NCI-H187 (cell line): ENCODE measurements around the gene ITCH.

Experiments used
- DNase-seq, 2 experiments: peaks; one replicate each; lab custom pipeline; 2025; lab: John Stamatoyannopoulos, UW

ITCH gene

DNA sequence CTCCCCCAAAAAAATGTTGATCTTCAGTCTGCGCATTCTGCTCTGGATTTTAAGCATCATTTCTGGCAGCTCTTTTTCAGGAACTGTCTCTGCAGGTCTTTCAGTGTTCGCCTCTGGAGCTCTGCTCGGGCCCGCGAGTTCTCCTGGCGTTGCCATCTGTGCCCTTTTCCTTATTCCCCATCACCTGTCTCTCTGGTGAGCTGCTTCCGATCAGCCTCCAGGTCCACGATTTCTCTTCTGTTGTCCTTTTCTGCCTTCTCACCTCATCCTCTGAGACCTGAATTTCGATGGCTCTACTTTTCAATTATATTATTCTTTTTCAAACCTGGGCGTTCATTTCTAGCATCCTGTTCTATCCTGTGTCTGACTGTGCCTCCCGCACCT is 194.9 kb downstream of the ITCH start:
- no peak for DNase-seq

- peak; percentile 72 to 78 for DNase-seq
Measured at GRCh38 chr20:34558320-34559218, 195.5 kb downstream of the ITCH start, which contains the start of gene MAP1LC3A. TSS of gene MAP1LC3A (plus strand) at chr20:34558718. CDS start at chr20:34558869, 151 bp downstream.

- no peak for DNase-seq
Measured at GRCh38 chr20:34559311-34560140, 196.5 kb downstream of the ITCH start.

DNA sequence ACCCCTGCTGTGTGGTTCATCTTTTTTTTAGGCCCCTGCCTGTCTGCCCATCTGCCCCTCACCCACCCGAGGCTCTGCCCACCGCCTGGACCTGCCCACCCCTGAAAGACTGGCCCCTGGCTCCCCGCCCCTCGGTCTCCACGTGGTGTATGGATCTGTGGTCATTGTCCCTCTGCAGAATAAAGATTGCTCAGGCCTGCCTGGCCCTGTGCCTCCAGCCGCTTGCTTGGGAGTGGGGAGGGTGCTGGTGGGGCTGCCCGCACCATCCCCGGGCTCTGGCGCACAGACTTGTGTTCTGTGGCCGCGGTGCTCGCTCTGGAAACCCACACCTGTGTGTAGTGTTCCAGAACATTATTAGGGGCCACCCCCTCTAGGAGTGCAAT is 197.1 kb downstream of the ITCH start:
- no peak for DNase-seq

DNA sequence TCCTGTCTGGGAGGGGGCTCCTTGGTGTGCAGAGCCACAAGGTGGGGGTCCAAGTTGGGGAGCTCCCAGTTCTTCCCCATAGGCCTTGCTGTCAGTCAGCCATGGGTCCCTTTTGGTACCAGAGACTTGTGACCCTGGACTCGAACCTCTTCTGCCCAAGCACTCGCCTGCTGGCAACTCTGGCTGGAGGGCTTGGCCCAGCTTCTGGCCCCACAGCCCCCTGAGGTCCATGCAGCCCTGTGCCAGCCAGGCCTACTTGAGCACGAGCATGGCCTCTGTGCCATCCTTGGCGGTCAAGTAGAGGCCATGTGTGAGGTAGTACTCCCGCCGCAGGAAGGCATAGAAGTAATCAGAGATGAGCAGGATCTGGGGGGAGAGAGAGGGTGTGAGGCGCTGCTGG is 197.5 kb downstream of the ITCH start:
- no peak for DNase-seq
